Measurements from ENCODE around the gene MFNG.
A peak's percentile ranks its signal among the peaks of the same experiment; 100 is the strongest.

The MFNG gene

GRCh38 chr22:37492428-37493344 lies 6.5 kb upstream of the MFNG start:
- peak; percentile 59 for DNase-seq

GRCh38 chr22:37491559-37492427 lies 5.6 kb upstream of the MFNG start:
- DNase-seq, result no peak

- DNase-seq, result no peak
Measured at GRCh38 chr22:37491106-37491505, 4.9 kb upstream of the MFNG start.

- DNase-seq, result no peak
Measured at GRCh38 chr22:37489983-37490382, 3.8 kb upstream of the MFNG start.

GRCh38 chr22:37488337-37489135 lies 2.4 kb upstream of the MFNG start:
- no peak for DNase-seq

- no peak for DNase-seq
Measured at GRCh38 chr22:37487571-37487970, 1.4 kb upstream of the MFNG start.

GRCh38 chr22:37487129-37487528 lies 945 bp upstream of the MFNG start:
- DNase-seq, result no peak

- peak; percentile 16 for DNase-seq
Measured at GRCh38 chr22:37485395-37486223, 575 bp downstream of the MFNG start.

- peak; percentile 72 for DNase-seq
Measured at GRCh38 chr22:37484480-37485394, 1.4 kb downstream of the MFNG start.

GRCh38 chr22:37483050-37483449 lies 3.1 kb downstream of the MFNG start:
- no peak for DNase-seq

- no peak for DNase-seq
Measured at GRCh38 chr22:37482244-37482643, 3.9 kb downstream of the MFNG start.

- DNase-seq, result no peak
Measured at GRCh38 chr22:37481347-37481907, 4.8 kb downstream of the MFNG start.

- DNase-seq, result no peak
Measured at GRCh38 chr22:37480387-37481346, 5.5 kb downstream of the MFNG start.

GRCh38 chr22:37479196-37479595 lies 7.0 kb downstream of the MFNG start:
- DNase-seq, result no peak

- DNase-seq, result no peak
Measured at GRCh38 chr22:37476389-37477329, 9.5 kb downstream of the MFNG start.

GRCh38 chr22:37474447-37475090 lies 11.6 kb downstream of the MFNG start:
- DNase-seq, result no peak

GRCh38 chr22:37473437-37473946 lies 12.7 kb downstream of the MFNG start:
- no peak for DNase-seq

All from activated CD4-positive, alpha-beta T cell treated with anti-CD3 and anti-CD28 coated beads, Interleukin-2, amount 50 U/mL, for 1 hour (primary cell).